Activated naive CD4-positive, alpha-beta T cell treated with anti-CD3 and anti-CD28 coated beads for 36 hours (primary cell): Measurements from ENCODE around the gene TENT5A. TPM values are rescaled to one million over a fixed set of nuclear protein-coding genes. Genes with fewer than 3 reads are reported as not detected.
"Not testable (repeated sequence)": the region's sequence is repeated elsewhere in the genome, so short reads cannot be mapped to it uniquely, and the experiment has no call there.

ENCODE experiments used
- CTCF ChIA-PET: fragments of 350-600 bp; sonication (Branson Sonifier 250); formaldehyde crosslinking; loops from one replicate; lab custom pipeline; 2021; ENCODE audit warnings: antibody characterized with exemption; lab: Charles Lee
- DNase-seq: peaks from one replicate; pipeline ENCODE4 v3.0.0-alpha.2; 2020
- H3K27ac Mint-ChIP-seq: one replicate; pipeline ENCODE4 v1.8.0; 2021; ENCODE audit warnings: mild to moderate bottlenecking, mixed read lengths
- H3K27me3 Mint-ChIP-seq: one replicate; pipeline ENCODE4 v1.8.0; 2021; ENCODE audit warnings: low read depth, mixed read lengths
- H3K36me3 Mint-ChIP-seq: one replicate; pipeline ENCODE4 v1.8.0; 2021; ENCODE audit warnings: low read depth, mixed read lengths
- H3K4me1 Mint-ChIP-seq: one replicate; pipeline ENCODE4 v1.8.0; 2021; ENCODE audit warnings: low read depth, mixed read lengths
- H3K4me3 Mint-ChIP-seq: one replicate; pipeline ENCODE4 v1.8.0; 2021; ENCODE audit warnings: mild to moderate bottlenecking, moderate library complexity, mixed read lengths
- H3K9me3 Mint-ChIP-seq: one replicate; pipeline ENCODE4 v1.8.0; 2021; ENCODE audit warnings: mixed read lengths
- intact Hi-C: fragments of 100-400 bp; cut with micrococcal nuclease; formaldehyde crosslinking; loops from one replicate; pipeline ENCODE4 v1.15.1; 2023
- total RNA-seq, 2 experiments: library from RNA; stranded (reverse); gene quantifications; one replicate each; pipeline ENCODE4 v1.2.3, GENCODE V29; 2021

The TENT5A gene
- total RNA-seq, 2 experiments from 2014 or later: 0.72 to 1.0 TPM

GRCh38 chr6:81787313-81788068, 35.0 kb upstream of the TENT5A start:
- Mint-ChIP-seq H3K36me3 (no peaks in the 10 kb centered on the region), H3K4me3 (no peak overlapping the region), H3K9me3 (no peaks in the 10 kb centered on the region), H3K4me1 (no peaks in the 10 kb centered on the region), H3K27ac (no peak overlapping the region), H3K27me3 (peaks cover 7% of the 10 kb centered on the region)
- CTCF ChIA-PET: interaction anchor here (0.6 kb wide), 1 partner anchor 782 kb away, joined by 5 read pairs; no protein-coding TSS in a partner anchor
- intact Hi-C loops: no loop called here
- DNase-seq: no peak

DNA sequence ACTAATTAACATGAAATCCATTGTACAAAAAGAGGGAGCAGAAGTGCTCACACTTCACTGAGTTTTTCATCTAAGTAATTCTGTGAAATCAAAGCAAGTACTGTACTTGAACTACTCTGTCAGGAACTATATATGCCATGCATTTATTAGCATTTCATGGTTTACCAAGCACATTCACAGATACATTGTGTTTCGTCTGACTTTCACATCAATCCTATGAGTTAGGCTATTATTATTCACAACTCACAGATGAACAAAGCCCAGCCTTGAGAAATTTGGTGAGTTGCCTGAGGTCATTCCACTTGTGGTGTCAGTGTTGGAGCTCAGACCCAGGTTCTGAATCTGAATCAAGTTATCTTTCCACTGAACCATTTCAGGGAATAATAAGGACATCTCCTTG, 33.7 kb upstream of the TENT5A start:
- CTCF ChIA-PET: no interaction called here
- DNase-seq: no peak
- intact Hi-C loops: no loop called here
- Mint-ChIP-seq H3K4me1 (no peaks in the 10 kb centered on the region), H3K27me3 (peaks cover 7% of the 10 kb centered on the region), H3K9me3 (no peaks in the 10 kb centered on the region), H3K4me3 (no peak overlapping the region), H3K36me3 (no peaks in the 10 kb centered on the region), H3K27ac (no peak overlapping the region)

DNA sequence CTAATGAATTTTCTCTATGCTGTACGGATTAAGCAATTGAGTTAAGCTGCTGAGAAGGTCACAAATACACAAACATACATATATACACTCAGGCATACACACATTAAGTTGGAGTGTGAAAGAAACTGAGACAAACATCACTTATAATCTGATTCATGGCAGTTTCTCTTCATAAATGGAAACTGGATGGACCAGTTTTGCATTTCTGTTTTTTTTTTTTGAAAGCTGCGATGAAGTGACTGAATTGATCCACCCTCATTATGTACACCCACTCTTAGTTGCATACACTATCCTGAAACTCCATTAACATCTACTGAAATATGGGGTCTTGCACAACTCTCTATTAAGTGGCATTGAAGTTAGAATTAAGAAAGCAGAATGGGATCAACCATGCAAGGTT, 32.9 kb upstream of the TENT5A start:
- no peak for DNase-seq
- intact Hi-C loops: no loop called here
- Mint-ChIP-seq H3K27ac (no peak overlapping the region), H3K4me1 (no peaks in the 10 kb centered on the region), H3K9me3 (no peaks in the 10 kb centered on the region), H3K27me3 (peaks cover 11% of the 10 kb centered on the region), H3K36me3 (no peaks in the 10 kb centered on the region), H3K4me3 (no peak overlapping the region)
- CTCF ChIA-PET: no interaction called here

- CTCF ChIA-PET: interaction anchor here (0.6 kb wide), 1 partner anchor 60 kb away, joined by 3 read pairs; no protein-coding TSS in a partner anchor
- no peak overlapping the region for H3K27ac Mint-ChIP-seq
- intact Hi-C loops: no loop called here
These were observed 31.4 kb upstream of the TENT5A start for GRCh38 chr6:81783893-81784292.

DNA sequence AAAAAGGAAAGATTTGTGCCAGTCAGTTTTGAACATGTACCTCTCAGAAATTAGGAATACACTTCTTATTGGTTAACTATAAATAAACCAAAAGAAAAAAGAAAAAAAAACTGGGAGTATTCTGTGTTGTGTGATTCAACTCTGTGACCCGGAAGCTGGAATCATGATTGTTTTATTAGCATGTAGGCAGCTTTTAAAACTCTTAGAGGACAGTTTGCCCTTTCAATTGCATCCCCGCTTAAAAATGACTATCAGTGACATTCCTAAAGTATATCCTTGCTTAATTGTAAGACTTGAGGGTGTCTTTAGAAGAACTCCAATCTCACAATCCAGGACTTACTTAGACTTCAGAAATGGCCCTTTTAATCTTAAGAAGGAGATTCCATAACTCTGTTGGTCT, 29.1 kb upstream of the TENT5A start:
- intact Hi-C loops: no loop called here
- H3K4me3 Mint-ChIP-seq: no peak overlapping the region
- H3K4me1 Mint-ChIP-seq: no peaks in the 10 kb centered on the region
- DNase-seq: no peak
- CTCF ChIA-PET: interaction anchor here (1.0 kb wide), 1 partner anchor 28 kb away, joined by 6 read pairs; no protein-coding TSS in a partner anchor
- no peaks in the 10 kb centered on the region for H3K9me3 Mint-ChIP-seq
- no peaks in the 10 kb centered on the region for H3K36me3 Mint-ChIP-seq
- H3K27me3 Mint-ChIP-seq: peaks cover 13% of the 10 kb centered on the region
- H3K27ac Mint-ChIP-seq: no peak overlapping the region

More at GRCh38 chr6:81783893-81784292, 31.4 kb upstream of the TENT5A start:
- H3K27me3 Mint-ChIP-seq: peaks cover 11% of the 10 kb centered on the region
- H3K36me3 Mint-ChIP-seq: no peaks in the 10 kb centered on the region
- H3K9me3 Mint-ChIP-seq: no peaks in the 10 kb centered on the region
- no peak overlapping the region for H3K4me3 Mint-ChIP-seq
- DNase-seq: no peak
- no peaks in the 10 kb centered on the region for H3K4me1 Mint-ChIP-seq

DNA sequence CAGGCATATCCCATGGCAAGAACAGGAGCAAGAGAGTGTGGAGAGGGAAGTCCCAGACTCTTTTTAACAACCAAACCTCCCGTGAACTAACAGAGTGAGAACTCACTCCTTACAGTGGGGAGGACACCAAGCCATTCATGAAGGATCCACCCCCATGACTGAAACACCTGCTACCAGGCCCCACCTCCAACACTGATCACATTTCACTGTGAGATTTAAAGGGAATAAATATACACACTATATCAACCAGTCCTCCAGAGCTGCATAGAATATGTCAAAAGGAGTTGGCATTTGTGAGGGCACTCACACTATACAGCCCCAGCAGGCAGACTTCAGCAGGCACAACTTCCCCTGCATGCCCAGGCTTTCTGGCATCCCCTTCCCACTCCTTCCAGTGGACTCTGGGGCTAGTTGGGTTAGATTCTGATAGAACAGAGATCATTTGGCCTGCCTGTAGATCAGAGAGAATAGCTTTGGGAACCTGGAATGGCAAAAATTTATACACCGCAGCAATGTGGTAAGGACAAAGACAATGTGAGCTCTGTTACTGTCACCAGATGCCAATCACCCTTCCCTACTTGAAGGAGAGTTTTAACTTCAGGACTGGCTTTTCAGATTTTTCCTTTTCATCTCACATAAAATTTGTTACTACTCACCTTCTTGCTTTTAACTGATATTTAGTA, 25.2 kb upstream of the TENT5A start:
- Mint-ChIP-seq H3K27me3 (peaks cover 13% of the 10 kb centered on the region), H3K36me3 (no peaks in the 10 kb centered on the region), H3K9me3 (no peaks in the 10 kb centered on the region), H3K4me1 (peaks cover 3% of the 10 kb centered on the region), H3K4me3 (no peak overlapping the region), H3K27ac (no peak overlapping the region)
- DNase-seq: no peak
- intact Hi-C loops: no loop called here
- CTCF ChIA-PET: no interaction called here

GRCh38 chr6:81776219-81776618, 23.7 kb upstream of the TENT5A start:
- H3K4me1 Mint-ChIP-seq, H3K27ac Mint-ChIP-seq, intact Hi-C loops, H3K4me3 Mint-ChIP-seq, CTCF ChIA-PET, H3K36me3 Mint-ChIP-seq, H3K9me3 Mint-ChIP-seq, DNase-seq: not testable (repeated sequence)
- peaks cover 13% of the 10 kb centered on the region for H3K27me3 Mint-ChIP-seq

DNA sequence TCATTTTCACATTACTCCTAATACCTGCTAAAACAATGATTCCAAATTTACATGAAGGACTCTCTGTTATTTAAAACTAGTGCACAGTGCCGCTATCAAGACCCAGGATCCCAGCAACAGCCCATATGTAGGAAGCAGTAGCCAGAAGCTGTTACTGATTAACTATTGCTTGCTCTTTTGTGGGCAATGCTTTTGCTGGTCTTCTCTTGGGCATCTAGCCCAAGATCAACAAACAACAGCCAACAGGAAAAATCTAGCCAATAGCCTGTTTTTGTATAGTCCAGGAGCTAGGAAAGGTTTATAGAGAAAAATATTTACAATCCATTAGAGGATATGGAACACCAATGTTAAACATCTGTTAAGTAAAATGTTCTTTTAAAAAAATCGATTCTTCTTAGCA, 22.1 kb upstream of the TENT5A start:
- CTCF ChIA-PET: interaction anchor here (0.7 kb wide), 1 partner anchor 235 kb away, joined by 4 read pairs; no protein-coding TSS in a partner anchor
- intact Hi-C loops: no loop called here
- Mint-ChIP-seq H3K4me1 (peaks cover 3% of the 10 kb centered on the region), H3K9me3 (no peaks in the 10 kb centered on the region), H3K27me3 (peaks cover 14% of the 10 kb centered on the region), H3K27ac (no peak overlapping the region), H3K4me3 (no peak overlapping the region), H3K36me3 (no peaks in the 10 kb centered on the region)
- no peak for DNase-seq

- intact Hi-C loops: no loop called here
- Mint-ChIP-seq H3K4me3 (no peak overlapping the region), H3K27me3 (peaks cover 14% of the 10 kb centered on the region), H3K9me3 (no peaks in the 10 kb centered on the region), H3K4me1 (peaks cover 3% of the 10 kb centered on the region), H3K36me3 (no peaks in the 10 kb centered on the region), H3K27ac (no peak overlapping the region)
- CTCF ChIA-PET: no interaction called here
- DNase-seq: no peak
These were observed 21.4 kb upstream of the TENT5A start for GRCh38 chr6:81773887-81774286.

GRCh38 chr6:81772741-81773140, 20.3 kb upstream of the TENT5A start:
- H3K9me3 Mint-ChIP-seq: no peaks in the 10 kb centered on the region
- H3K36me3 Mint-ChIP-seq: no peaks in the 10 kb centered on the region

GRCh38 chr6:81771097-81771496, 18.6 kb upstream of the TENT5A start:
- H3K9me3 Mint-ChIP-seq: no peaks in the 10 kb centered on the region
- intact Hi-C loops: no loop called here
- peaks cover 9% of the 10 kb centered on the region for H3K27me3 Mint-ChIP-seq

More at GRCh38 chr6:81772741-81773140, 20.3 kb upstream of the TENT5A start:
- no peak for DNase-seq
- intact Hi-C loops: no loop called here
- Mint-ChIP-seq H3K27ac (no peak overlapping the region), H3K4me3 (no peak overlapping the region), H3K4me1 (peaks cover 3% of the 10 kb centered on the region), H3K27me3 (peaks cover 14% of the 10 kb centered on the region)
- CTCF ChIA-PET: no interaction called here

DNA sequence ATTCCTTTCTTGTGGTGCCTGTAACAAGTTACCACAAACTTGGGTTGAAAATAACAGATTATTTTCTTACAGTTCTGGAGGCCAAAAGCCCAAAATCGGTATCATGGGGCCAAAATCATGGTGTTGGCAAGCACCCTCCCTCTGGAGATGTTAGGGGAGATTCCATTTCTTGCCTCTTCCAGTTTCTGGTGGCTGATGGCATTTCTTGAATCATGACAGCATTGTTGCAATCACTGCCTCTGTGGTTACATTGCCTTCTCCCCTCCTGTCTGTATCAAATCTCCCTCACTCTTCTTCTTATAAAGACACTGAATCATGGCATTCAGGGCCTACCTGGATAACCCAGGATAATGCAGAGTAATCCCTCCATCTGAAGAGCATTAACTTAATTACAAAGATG, 17.9 kb upstream of the TENT5A start:
- Mint-ChIP-seq H3K36me3 (no peaks in the 10 kb centered on the region), H3K27ac (no peak overlapping the region)

More at GRCh38 chr6:81771097-81771496, 18.6 kb upstream of the TENT5A start:
- CTCF ChIA-PET: no interaction called here
- no peak overlapping the region for H3K4me3 Mint-ChIP-seq
- H3K36me3 Mint-ChIP-seq: no peaks in the 10 kb centered on the region
- H3K4me1 Mint-ChIP-seq: peaks cover 3% of the 10 kb centered on the region
- DNase-seq: no peak
- H3K27ac Mint-ChIP-seq: no peak overlapping the region

More for the DNA sequence above, 17.9 kb upstream of the TENT5A start:
- H3K4me1 Mint-ChIP-seq: peaks cover 3% of the 10 kb centered on the region
- CTCF ChIA-PET: no interaction called here
- no peak overlapping the region for H3K4me3 Mint-ChIP-seq
- no peak for DNase-seq
- intact Hi-C loops: no loop called here
- H3K9me3 Mint-ChIP-seq: no peaks in the 10 kb centered on the region
- peaks cover 12% of the 10 kb centered on the region for H3K27me3 Mint-ChIP-seq
